CD8-positive, alpha-beta memory T cell (primary cell): ENCODE data around the gene TOM1L2. TPM values are rescaled to one million over a fixed set of nuclear protein-coding genes. Genes with fewer than 3 reads are reported as not detected.

Experiments
- CTCF ChIA-PET: fragments of 350-600 bp; sonication (Branson Sonifier 250); formaldehyde crosslinking; loops from one replicate; lab custom pipeline; 2021; ENCODE audit warnings: antibody characterized with exemption; lab: Charles Lee
- POLR2A ChIA-PET: fragments of 350-600 bp; sonication (Branson Sonifier 250); formaldehyde crosslinking; loops from one replicate; lab custom pipeline; 2021; ENCODE audit warnings: antibody characterized with exemption; lab: Charles Lee
- DNase-seq, 5 donors: peaks; one replicate each; pipeline versions ENCODE4 v3.0.0 to v3.0.0-alpha.2; 2020 to 2022; ENCODE audit warnings: mixed read lengths in 1 of 5
- H3K27ac ChIP-seq: one replicate; pipeline ENCODE4 v1.7.0; 2013; ENCODE audit warnings: low read depth, mild to moderate bottlenecking, low read length, moderate library complexity
- H3K27me3 ChIP-seq: 2 replicates; pipeline ENCODE4 v1.7.0; 2013; ENCODE audit warnings: low read length, mild to moderate bottlenecking; ENCODE audit not compliant: insufficient read depth, poor library complexity, severe bottlenecking
- H3K36me3 ChIP-seq: 2 replicates; pipeline ENCODE4 v1.7.0; 2013; ENCODE audit warnings: mild to moderate bottlenecking, low read length, moderate library complexity; ENCODE audit not compliant: insufficient read depth
- H3K4me1 ChIP-seq: 2 replicates; pipeline ENCODE4 v1.7.0; 2013; ENCODE audit warnings: mild to moderate bottlenecking, low read length, moderate library complexity; ENCODE audit not compliant: insufficient read depth
- H3K4me3 ChIP-seq: 2 replicates; pipeline ENCODE4 v1.7.0; 2013; ENCODE audit warnings: mild to moderate bottlenecking, low read length
- H3K9me3 ChIP-seq: 2 replicates; pipeline ENCODE4 v1.7.0; 2013; ENCODE audit warnings: mild to moderate bottlenecking, low read length
- H3K27ac Mint-ChIP-seq, 8 donors: one replicate each; pipeline ENCODE4 v1.8.0; 2020 to 2021; ENCODE audit warnings: mixed read lengths in 8 of 8, mild to moderate bottlenecking in 6 of 8, inconsistent platforms in 3 of 8, moderate library complexity in 3 of 8
- H3K27me3 Mint-ChIP-seq, 2 donors: one replicate each; pipeline ENCODE4 v1.8.0; 2020 to 2021; ENCODE audit warnings: mixed read lengths in 2 of 2, mild to moderate bottlenecking in 1 of 2, moderate library complexity in 1 of 2
- H3K36me3 Mint-ChIP-seq, 3 donors: one replicate each; pipeline ENCODE4 v1.8.0; 2020 to 2021; ENCODE audit warnings: mixed read lengths in 3 of 3, inconsistent platforms in 1 of 3, mild to moderate bottlenecking in 1 of 3
- H3K4me1 Mint-ChIP-seq, 3 donors: one replicate each; pipeline ENCODE4 v1.8.0; 2020 to 2021; ENCODE audit warnings: mixed read lengths in 3 of 3, inconsistent platforms in 1 of 3, mild to moderate bottlenecking in 1 of 3
- H3K4me3 Mint-ChIP-seq, 7 donors: one replicate each; pipeline ENCODE4 v1.8.0; 2020 to 2021; ENCODE audit warnings: mixed read lengths in 7 of 7, mild to moderate bottlenecking in 6 of 7, moderate library complexity in 4 of 7, inconsistent platforms in 2 of 7
- H3K9me3 Mint-ChIP-seq, 5 donors: one replicate each; pipeline ENCODE4 v1.8.0; 2020 to 2022; ENCODE audit warnings: mixed read lengths in 5 of 5, mild to moderate bottlenecking in 3 of 5, moderate library complexity in 2 of 5, inconsistent platforms in 1 of 5
- polyA plus RNA-seq: library from polyadenylated mRNA; unstranded; fragments of 300-500 nt; fragmentation: Illumina TruSeq; gene quantifications from one replicate; pipeline ENCODE4 v1.2.3, GENCODE V29; 2021
- total RNA-seq, 2 experiments: library from RNA; stranded (reverse); gene quantifications; one replicate each; pipeline ENCODE4 v1.2.3, GENCODE V29; 2021

TOM1L2 gene
- total and polyA plus RNA-seq, 3 experiments from 2014 or later = 6.5 to 11.3 (median 10.0) TPM

- Mint-ChIP-seq H3K4me1 (peaks cover 23 to 49% (median 35%) of the 10 kb centered on the region in 3 donors), H3K27ac (peak overlapping the region in 1 of 8 donors; percentile 54), H3K36me3 (no peaks in the 10 kb centered on the region), H3K4me3 (no peak overlapping the region), H3K9me3 (no peaks in the 10 kb centered on the region), H3K27me3 (no peaks in the 10 kb centered on the region)
- DNase-seq = no peak
- Histone ChIP-seq H3K9me3 (no peaks in the 10 kb centered on the region), H3K27me3 (no peaks in the 10 kb centered on the region), H3K4me1 (peaks cover 24% of the 10 kb centered on the region), H3K27ac (no peak overlapping the region), H3K4me3 (no peak overlapping the region), H3K36me3 (no peaks in the 10 kb centered on the region)
- ChIA-PET POLR2A (no interaction called here), CTCF (no interaction called here)
These were observed 34.2 kb downstream of the TOM1L2 start for GRCh38 chr17:17937958-17938357.

DNA sequence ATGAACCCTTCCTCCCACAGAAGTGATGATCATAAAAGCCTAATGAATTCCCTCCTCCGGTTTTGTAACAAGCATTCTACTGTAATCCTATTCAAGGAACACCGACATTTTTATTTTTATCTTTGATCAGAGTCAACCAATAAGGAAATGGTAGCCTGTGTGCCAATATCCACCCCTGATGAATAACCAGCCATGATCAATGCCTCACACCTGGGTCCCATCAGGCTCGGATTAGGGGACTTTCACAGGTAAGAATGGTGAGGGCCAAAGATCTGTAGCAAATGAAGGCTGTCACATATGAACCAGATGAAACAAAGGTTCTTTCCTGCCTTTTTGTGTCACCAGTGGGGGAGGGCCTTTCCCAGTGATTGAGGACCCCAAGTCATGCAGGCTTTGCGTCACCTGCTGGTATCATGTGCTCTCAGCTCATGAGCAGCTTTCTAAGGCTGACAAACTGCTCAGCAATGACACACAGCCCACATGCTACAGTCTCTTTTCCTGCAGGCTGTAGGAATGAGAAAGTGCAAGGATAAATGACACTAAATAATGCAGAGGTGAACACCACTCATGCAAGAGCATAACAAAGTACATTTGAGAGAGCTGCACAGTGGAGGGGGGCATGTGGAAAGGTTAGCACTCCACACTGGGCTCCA is 34.9 kb downstream of the TOM1L2 start:
- Mint-ChIP-seq H3K4me3 (no peak overlapping the region), H3K9me3 (no peaks in the 10 kb centered on the region), H3K27me3 (no peaks in the 10 kb centered on the region), H3K4me1 (peaks cover 22 to 49% (median 34%) of the 10 kb centered on the region in 3 donors), H3K27ac (peak overlapping the region in 2 of 8 donors; percentile 48 to 54), H3K36me3 (no peaks in the 10 kb centered on the region)
- Histone ChIP-seq H3K36me3 (no peaks in the 10 kb centered on the region), H3K9me3 (no peaks in the 10 kb centered on the region), H3K27ac (no peak overlapping the region), H3K4me1 (peaks cover 24% of the 10 kb centered on the region), H3K4me3 (no peak overlapping the region), H3K27me3 (no peaks in the 10 kb centered on the region)
- CTCF ChIA-PET = no interaction called here
- POLR2A ChIA-PET = no interaction called here
- no peak for DNase-seq

DNA sequence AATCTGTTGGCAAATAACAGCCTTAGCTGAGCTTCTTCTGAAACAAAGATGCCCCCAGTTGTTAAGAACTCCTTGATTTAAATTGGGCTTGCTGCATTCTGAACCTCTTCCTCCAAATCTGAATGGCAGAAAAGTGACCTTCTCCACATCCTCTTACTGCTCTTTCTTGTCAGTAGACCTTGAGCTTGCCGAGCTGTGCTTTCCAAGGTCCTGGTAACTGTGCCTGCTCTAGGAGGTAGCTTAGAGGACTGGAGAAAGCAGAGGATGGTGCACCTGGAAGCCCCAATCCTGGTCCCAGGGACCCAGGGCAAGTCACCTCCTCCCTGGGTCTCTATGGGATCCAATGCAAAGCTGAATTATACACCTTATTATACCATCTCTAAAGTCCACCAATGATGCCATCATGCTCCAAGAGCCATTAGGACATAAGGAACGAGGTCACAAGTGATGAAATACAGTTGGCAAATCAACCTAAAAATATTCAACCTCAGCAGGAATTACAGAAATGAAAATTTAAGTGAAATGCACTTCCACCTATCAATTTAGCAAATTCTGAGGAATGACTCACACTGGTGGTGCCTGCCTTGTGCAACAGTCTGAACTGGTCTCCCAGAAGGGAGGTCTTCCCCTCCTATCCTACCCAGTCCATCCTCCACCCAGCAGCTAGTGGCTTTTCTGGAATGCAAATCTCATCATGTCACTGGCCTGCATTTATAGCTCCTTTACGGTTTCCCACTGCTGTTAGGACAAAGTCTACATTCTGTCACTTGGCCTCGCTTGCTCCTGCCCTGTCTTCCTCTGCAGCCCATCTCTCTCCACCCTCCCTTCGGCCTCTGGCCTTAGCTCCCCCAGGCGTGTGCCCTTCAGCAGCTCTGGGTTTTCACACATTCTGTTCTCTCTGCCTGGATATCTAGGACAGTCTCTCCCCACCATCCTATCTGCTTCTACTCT is 36.6 kb downstream of the TOM1L2 start:
- peaks cover 25 to 56% (median 43%) of the 10 kb centered on the region in 3 donors for H3K4me1 Mint-ChIP-seq
- Histone ChIP-seq H3K4me1 (peaks cover 24% of the 10 kb centered on the region), H3K36me3 (no peaks in the 10 kb centered on the region), H3K4me3 (no peak overlapping the region), H3K9me3 (no peaks in the 10 kb centered on the region), H3K27ac (no peak overlapping the region), H3K27me3 (no peaks in the 10 kb centered on the region)
- peak overlapping the region in 1 of 7 donors; percentile 15 for H3K4me3 Mint-ChIP-seq
- peak overlapping the region in 5 of 8 donors; percentile 19 to 77 (median 43) for H3K27ac Mint-ChIP-seq
- ChIA-PET POLR2A (no interaction called here), CTCF (no interaction called here)
- no peak for DNase-seq
- no peaks in the 10 kb centered on the region for H3K9me3 Mint-ChIP-seq
- H3K36me3 Mint-ChIP-seq = no peaks in the 10 kb centered on the region
- no peaks in the 10 kb centered on the region for H3K27me3 Mint-ChIP-seq

DNA sequence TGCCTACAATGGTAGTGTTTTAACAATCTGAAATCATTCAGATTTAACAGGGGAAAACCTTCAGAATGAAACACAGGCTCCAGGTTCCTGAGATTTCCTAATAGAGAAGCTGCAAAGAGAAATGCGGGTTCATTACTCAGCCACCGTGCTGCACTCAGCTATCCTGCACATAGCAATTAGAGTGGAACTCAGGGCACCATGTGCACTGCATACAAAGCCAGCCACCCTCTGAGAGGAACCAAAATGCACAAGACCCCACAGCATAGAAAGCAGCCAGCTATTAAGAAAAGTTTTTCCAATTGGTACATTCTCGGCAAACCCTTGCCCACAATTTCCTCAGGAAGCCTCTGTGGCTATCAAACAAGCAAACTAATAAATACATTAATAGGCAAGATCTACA is 37.4 kb downstream of the TOM1L2 start:
- Mint-ChIP-seq H3K36me3 (no peaks in the 10 kb centered on the region), H3K4me3 (no peak overlapping the region), H3K9me3 (no peaks in the 10 kb centered on the region), H3K27me3 (no peaks in the 10 kb centered on the region), H3K4me1 (peaks cover 25 to 57% (median 45%) of the 10 kb centered on the region in 3 donors), H3K27ac (peak overlapping the region in 3 of 8 donors; percentile 16 to 58 (median 56))
- DNase-seq = no peak
- Histone ChIP-seq H3K27ac (no peak overlapping the region), H3K36me3 (no peaks in the 10 kb centered on the region), H3K9me3 (no peaks in the 10 kb centered on the region), H3K27me3 (no peaks in the 10 kb centered on the region), H3K4me3 (no peak overlapping the region), H3K4me1 (peaks cover 24% of the 10 kb centered on the region)
- CTCF ChIA-PET = no interaction called here
- POLR2A ChIA-PET = no interaction called here

DNA sequence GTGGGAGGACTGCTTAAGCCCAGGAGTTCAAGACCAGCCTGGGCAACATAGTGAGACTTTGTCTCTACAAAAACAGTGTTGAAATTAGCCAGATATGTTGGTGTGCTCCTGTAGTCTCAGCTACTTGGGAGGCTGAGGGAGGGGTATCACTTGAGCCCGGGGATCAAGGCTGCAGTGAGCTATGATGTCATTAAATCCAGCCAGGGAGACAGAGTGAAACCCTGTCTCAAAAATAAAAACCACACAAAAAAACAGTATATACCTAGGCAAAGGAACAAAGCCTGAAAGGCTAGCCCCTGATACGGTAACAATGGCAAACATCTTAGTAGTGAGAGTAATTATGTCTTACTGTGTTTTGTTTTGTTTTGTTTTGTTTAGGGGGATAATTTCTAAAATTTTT is 38.0 kb downstream of the TOM1L2 start:
- Mint-ChIP-seq H3K4me1 (peaks cover 25 to 59% (median 45%) of the 10 kb centered on the region in 3 donors), H3K9me3 (no peaks in the 10 kb centered on the region), H3K36me3 (peaks cover 0 to 2% (median 0%) of the 10 kb centered on the region in 3 donors), H3K4me3 (no peak overlapping the region), H3K27ac (peak overlapping the region in 1 of 8 donors; percentile 29), H3K27me3 (no peaks in the 10 kb centered on the region)
- peaks cover 24% of the 10 kb centered on the region for H3K4me1 ChIP-seq
- no peaks in the 10 kb centered on the region for H3K36me3 ChIP-seq
- H3K27ac ChIP-seq = no peak overlapping the region
- no peak overlapping the region for H3K4me3 ChIP-seq
- CTCF ChIA-PET = no interaction called here
- POLR2A ChIA-PET = no interaction called here
- no peaks in the 10 kb centered on the region for H3K27me3 ChIP-seq
- H3K9me3 ChIP-seq = no peaks in the 10 kb centered on the region
- DNase-seq = no peak

- Mint-ChIP-seq H3K4me3 (no peak overlapping the region), H3K4me1 (peaks cover 25 to 56% (median 45%) of the 10 kb centered on the region in 3 donors), H3K36me3 (peaks cover 0 to 4% (median 0%) of the 10 kb centered on the region in 3 donors), H3K27me3 (no peaks in the 10 kb centered on the region), H3K27ac (peak overlapping the region in 2 of 8 donors; percentile 9 to 48), H3K9me3 (no peaks in the 10 kb centered on the region)
- ChIA-PET POLR2A (no interaction called here), CTCF (no interaction called here)
- Histone ChIP-seq H3K4me1 (peaks cover 24% of the 10 kb centered on the region), H3K27ac (no peak overlapping the region), H3K4me3 (no peak overlapping the region), H3K36me3 (no peaks in the 10 kb centered on the region), H3K9me3 (no peaks in the 10 kb centered on the region), H3K27me3 (no peaks in the 10 kb centered on the region)
- no peak for DNase-seq
These were observed 38.4 kb downstream of the TOM1L2 start for GRCh38 chr17:17933775-17934174.

DNA sequence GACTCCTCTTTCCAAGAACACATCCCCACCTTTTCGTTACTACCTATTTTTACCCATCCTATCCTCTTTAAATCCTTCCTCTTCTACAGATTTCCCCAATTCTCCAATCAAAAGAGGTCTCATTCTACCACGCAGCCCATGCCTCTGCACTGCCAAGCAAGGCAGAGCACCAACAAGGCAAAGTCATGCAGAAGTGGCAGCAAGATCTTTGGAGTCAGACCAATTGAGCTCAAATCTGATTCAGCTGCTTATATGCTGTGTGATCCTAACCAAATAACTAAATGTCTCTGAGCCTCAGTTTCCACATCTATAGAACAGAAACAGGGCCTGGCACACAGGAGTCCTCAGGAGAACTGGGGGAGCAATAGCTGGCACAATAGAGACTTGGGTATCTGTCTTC is 41.0 kb downstream of the TOM1L2 start:
- peak overlapping the region in 3 of 8 donors; percentile 10 to 31 (median 25) for H3K27ac Mint-ChIP-seq
- ChIA-PET CTCF (interaction anchor here (0.9 kb wide), 1 partner anchor 12 kb away, joined by 3 read pairs; no protein-coding TSS in a partner anchor), POLR2A (interaction anchor here (0.6 kb wide), 1 partner anchor 9 kb away, joined by 5 read pairs; no protein-coding TSS in a partner anchor)
- H3K4me3 Mint-ChIP-seq = no peak overlapping the region
- no peaks in the 10 kb centered on the region for H3K27me3 Mint-ChIP-seq
- Histone ChIP-seq H3K27ac (no peak overlapping the region), H3K27me3 (no peaks in the 10 kb centered on the region), H3K36me3 (no peaks in the 10 kb centered on the region), H3K4me1 (peaks cover 16% of the 10 kb centered on the region), H3K9me3 (no peaks in the 10 kb centered on the region), H3K4me3 (no peak overlapping the region)
- H3K9me3 Mint-ChIP-seq = no peaks in the 10 kb centered on the region
- DNase-seq = no peak
- H3K36me3 Mint-ChIP-seq = peaks cover 0 to 11% (median 1%) of the 10 kb centered on the region in 3 donors
- peaks cover 20 to 49% (median 36%) of the 10 kb centered on the region in 3 donors for H3K4me1 Mint-ChIP-seq

DNA sequence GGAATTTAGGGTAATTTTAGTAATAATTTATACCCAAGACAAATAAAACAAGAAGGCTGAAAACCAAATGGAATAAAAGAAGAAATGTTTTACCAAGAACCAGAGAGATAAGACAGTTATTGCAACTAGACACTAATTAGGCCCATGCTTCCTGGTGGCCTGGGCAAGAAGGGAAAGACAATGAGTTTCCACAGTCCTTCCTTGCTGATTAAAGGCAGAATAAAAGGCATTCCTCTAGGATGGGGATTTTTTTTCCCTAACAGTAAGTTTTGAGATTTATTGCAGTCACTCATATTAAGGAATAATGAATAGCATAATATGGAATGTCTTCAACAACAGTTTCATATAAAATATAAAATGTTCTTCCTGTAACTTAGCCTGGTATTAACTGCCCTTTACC is 41.5 kb downstream of the TOM1L2 start:
- Mint-ChIP-seq H3K27ac (peak overlapping the region in 1 of 8 donors; percentile 31), H3K27me3 (no peaks in the 10 kb centered on the region), H3K9me3 (no peaks in the 10 kb centered on the region), H3K4me1 (peaks cover 16 to 44% (median 32%) of the 10 kb centered on the region in 3 donors), H3K36me3 (peaks cover 0 to 11% (median 1%) of the 10 kb centered on the region in 3 donors), H3K4me3 (no peak overlapping the region)
- Histone ChIP-seq H3K4me3 (no peak overlapping the region), H3K27ac (no peak overlapping the region), H3K4me1 (peaks cover 11% of the 10 kb centered on the region), H3K9me3 (no peaks in the 10 kb centered on the region), H3K27me3 (no peaks in the 10 kb centered on the region), H3K36me3 (no peaks in the 10 kb centered on the region)
- POLR2A ChIA-PET = no interaction called here
- no peak for DNase-seq
- CTCF ChIA-PET = no interaction called here
